Suprapubic skin (tissue), 4 donors: ENCODE results near the gene PRRC2B. TPM values are rescaled to one million over a fixed set of nuclear protein-coding genes. Genes with fewer than 3 reads are reported as not detected.

Source experiments
- DNase-seq, 2 donors: peaks; one replicate each; pipeline ENCODE4 v3.0.0-alpha.2; 2019; ENCODE audit warnings: low spot score in 2 of 2
- H3K27ac ChIP-seq: fragments of 200-600 bp; sonication (generic); one replicate; pipeline ENCODE4 v1.5.1; 2019
- H3K27me3 ChIP-seq: fragments of 200-600 bp; sonication (generic); one replicate; pipeline ENCODE4 v1.5.1; 2019
- H3K36me3 ChIP-seq: fragments of 200-600 bp; sonication (generic); one replicate; pipeline ENCODE4 v1.5.1; 2019
- H3K4me1 ChIP-seq: fragments of 200-600 bp; sonication (generic); one replicate; pipeline ENCODE4 v1.5.1; 2019
- H3K4me3 ChIP-seq: fragments of 200-600 bp; sonication (generic); one replicate; pipeline ENCODE4 v1.5.1; 2019; ENCODE audit warnings: mild to moderate bottlenecking
- H3K9me3 ChIP-seq: fragments of 200-600 bp; sonication (generic); one replicate; pipeline ENCODE4 v1.5.1; 2019
- EP300 ChIP-seq: sonication (generic); formaldehyde crosslinking; IDR thresholded peaks from one replicate; pipeline ENCODE4 v1.6.1; 2017; ENCODE audit warnings: antibody characterized with exemption
- POLR2A ChIP-seq, 2 donors: fragments of 450-650 bp; IDR thresholded peaks; one replicate each; pipeline ENCODE4 v1.6.1; 2017; ENCODE audit warnings: antibody characterized with exemption in 2 of 2, mild to moderate bottlenecking in 2 of 2, moderate library complexity in 2 of 2
- POLR2AphosphoS5 ChIP-seq, 3 donors: sonication (generic); formaldehyde crosslinking; IDR thresholded peaks; one replicate each; pipeline ENCODE4 v1.6.1; 2017; ENCODE audit warnings: antibody characterized with exemption in 3 of 3
- WGBS: methylation state at CpG from one replicate; pipeline ENCODE4 v1.1.5; 2018; 5-methylcytosine and 5-hydroxymethylcytosine counted together
- total RNA-seq, 4 donors: library from RNA; depleted of rRNA; stranded (reverse); fragments of >200 nt; gene quantifications; one replicate each; pipeline ENCODE4 v1.1.0, GENCODE V29; 2016
- TF ChIP-seq, protein P1 (sequence below), 2 donors: fragments of 200-600 bp in 1 of 2; fragments of 450-650 bp in 1 of 2; sonication (generic) in 1 of 2; IDR thresholded peaks; one replicate each; pipeline ENCODE4 v1.5.1; 2016 to 2019; ENCODE audit warnings: antibody characterized with exemption in 2 of 2, mild to moderate bottlenecking in 1 of 2, moderate library complexity in 1 of 2

PRRC2B gene
- total RNA-seq, 4 donors from 2014 or later, result 153 to 286 (median 240) TPM

DNA sequence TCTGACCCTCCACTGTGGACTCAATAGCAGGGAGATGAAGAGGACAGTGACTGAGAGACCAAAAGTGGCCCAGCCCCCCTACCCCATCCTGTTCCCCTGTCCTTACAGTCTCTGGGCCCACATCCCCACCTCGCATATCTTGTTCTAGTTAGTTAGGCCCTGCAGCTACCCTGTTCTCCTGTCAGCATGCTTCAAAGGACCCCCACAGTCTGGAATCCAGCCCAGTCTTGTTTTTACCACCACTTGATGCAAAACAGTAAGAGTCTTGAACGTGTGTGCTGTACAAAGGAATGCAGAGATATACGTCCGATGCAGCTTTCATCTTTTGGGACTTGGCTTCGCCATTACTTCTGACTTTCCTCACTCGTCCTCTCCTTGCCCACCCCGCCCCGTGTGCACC is 96.6 kb downstream of the PRRC2B start:
- Histone ChIP-seq H3K4me3 (no peak overlapping the region), H3K27me3 (no peaks in the 10 kb centered on the region), H3K36me3 (peaks cover 100% of the 10 kb centered on the region), H3K27ac (no peak overlapping the region), H3K9me3 (no peaks in the 10 kb centered on the region), H3K4me1 (peaks cover 13% of the 10 kb centered on the region)
- TF ChIP-seq EP300 (no peak), POLR2AphosphoS5 (IDR thresholded peaks at IDR 0.05) (no peak), POLR2A (IDR thresholded peaks at IDR 0.05) (no peak)
- TF ChIP-seq, protein P1, sequence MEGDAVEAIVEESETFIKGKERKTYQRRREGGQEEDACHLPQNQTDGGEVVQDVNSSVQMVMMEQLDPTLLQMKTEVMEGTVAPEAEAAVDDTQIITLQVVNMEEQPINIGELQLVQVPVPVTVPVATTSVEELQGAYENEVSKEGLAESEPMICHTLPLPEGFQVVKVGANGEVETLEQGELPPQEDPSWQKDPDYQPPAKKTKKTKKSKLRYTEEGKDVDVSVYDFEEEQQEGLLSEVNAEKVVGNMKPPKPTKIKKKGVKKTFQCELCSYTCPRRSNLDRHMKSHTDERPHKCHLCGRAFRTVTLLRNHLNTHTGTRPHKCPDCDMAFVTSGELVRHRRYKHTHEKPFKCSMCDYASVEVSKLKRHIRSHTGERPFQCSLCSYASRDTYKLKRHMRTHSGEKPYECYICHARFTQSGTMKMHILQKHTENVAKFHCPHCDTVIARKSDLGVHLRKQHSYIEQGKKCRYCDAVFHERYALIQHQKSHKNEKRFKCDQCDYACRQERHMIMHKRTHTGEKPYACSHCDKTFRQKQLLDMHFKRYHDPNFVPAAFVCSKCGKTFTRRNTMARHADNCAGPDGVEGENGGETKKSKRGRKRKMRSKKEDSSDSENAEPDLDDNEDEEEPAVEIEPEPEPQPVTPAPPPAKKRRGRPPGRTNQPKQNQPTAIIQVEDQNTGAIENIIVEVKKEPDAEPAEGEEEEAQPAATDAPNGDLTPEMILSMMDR (IDR thresholded peaks at IDR 0.05), result no peak
- no peak for DNase-seq
- 70% methylated on average over 8 of the region's 8 CpGs for WGBS

GRCh38 chr9:131491001-131491710 is 97.3 kb downstream of the PRRC2B start:
- H3K4me1 ChIP-seq, result peaks cover 9% of the 10 kb centered on the region
- no peak overlapping the region for H3K4me3 ChIP-seq
- no peak for DNase-seq
- H3K27me3 ChIP-seq, result no peaks in the 10 kb centered on the region
- peaks cover 100% of the 10 kb centered on the region for H3K36me3 ChIP-seq
- no peak overlapping the region for H3K27ac ChIP-seq
- H3K9me3 ChIP-seq, result no peaks in the 10 kb centered on the region
- TF ChIP-seq POLR2A (IDR thresholded peaks at IDR 0.05) (no peak), EP300 (no peak), POLR2AphosphoS5 (IDR thresholded peaks at IDR 0.05) (no peak)
- whole genome bisulfite sequencing, result 93% methylated on average over 16 of the region's 20 CpGs

GRCh38 chr9:131492070-131492469 is 98.2 kb downstream of the PRRC2B start:
- Histone ChIP-seq H3K4me3 (no peak overlapping the region), H3K4me1 (peaks cover under 1% of the 10 kb centered on the region), H3K36me3 (peaks cover 100% of the 10 kb centered on the region), H3K27me3 (no peaks in the 10 kb centered on the region), H3K27ac (no peak overlapping the region), H3K9me3 (no peaks in the 10 kb centered on the region)
- DNase-seq, result no peak
- 78% methylated on average over 6 of the region's 6 CpGs for WGBS
- TF ChIP-seq POLR2A (IDR thresholded peaks at IDR 0.05), result no peak

GRCh38 chr9:131494296-131494870 is 100.5 kb downstream of the PRRC2B start:
- no peak for DNase-seq
- no peak overlapping the region for H3K27ac ChIP-seq
- TF ChIP-seq EP300 (no peak), POLR2A (IDR thresholded peaks at IDR 0.05) (no peak), POLR2AphosphoS5 (IDR thresholded peaks at IDR 0.05) (no peak)
- TF ChIP-seq, protein P1 (IDR thresholded peaks at IDR 0.05), result no peak
- H3K4me1 ChIP-seq, result no peaks in the 10 kb centered on the region
- no peaks in the 10 kb centered on the region for H3K27me3 ChIP-seq
- H3K4me3 ChIP-seq, result no peak overlapping the region
- H3K9me3 ChIP-seq, result no peaks in the 10 kb centered on the region
- WGBS, result 93% methylated on average over 12 of the region's 22 CpGs
- H3K36me3 ChIP-seq, result peaks cover 99% of the 10 kb centered on the region

DNA sequence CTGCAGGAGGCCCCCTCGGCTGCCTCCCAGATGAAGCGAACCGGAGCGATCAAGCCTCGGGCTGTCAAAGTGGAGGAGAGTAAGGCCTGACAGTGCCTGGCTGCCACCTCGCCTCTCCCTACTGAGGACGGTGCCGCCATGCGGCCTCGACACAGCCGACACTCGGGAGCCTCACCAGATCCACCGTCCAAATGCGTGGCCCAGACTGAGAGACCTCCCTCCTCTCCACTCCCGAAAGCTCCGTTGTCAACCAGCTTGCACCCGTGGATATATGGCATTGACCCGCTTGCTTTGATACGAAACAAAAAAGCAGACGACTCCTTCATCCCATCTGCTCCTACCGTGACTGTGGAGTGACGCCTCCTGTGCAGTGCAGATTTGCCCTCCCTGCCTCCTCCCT is 101.9 kb downstream of the PRRC2B start:
- Histone ChIP-seq H3K9me3 (no peaks in the 10 kb centered on the region), H3K27me3 (no peaks in the 10 kb centered on the region), H3K4me1 (peaks cover 4% of the 10 kb centered on the region), H3K4me3 (no peak overlapping the region), H3K27ac (no peak overlapping the region), H3K36me3 (peaks cover 90% of the 10 kb centered on the region)
- WGBS, result 84% methylated on average over 14 of the region's 22 CpGs
- no peak for DNase-seq
- TF ChIP-seq EP300 (no peak), POLR2AphosphoS5 (IDR thresholded peaks at IDR 0.05) (no peak), POLR2A (IDR thresholded peaks at IDR 0.05) (no peak)
- TF ChIP-seq, protein P1 (IDR thresholded peaks at IDR 0.05), result no peak

DNA sequence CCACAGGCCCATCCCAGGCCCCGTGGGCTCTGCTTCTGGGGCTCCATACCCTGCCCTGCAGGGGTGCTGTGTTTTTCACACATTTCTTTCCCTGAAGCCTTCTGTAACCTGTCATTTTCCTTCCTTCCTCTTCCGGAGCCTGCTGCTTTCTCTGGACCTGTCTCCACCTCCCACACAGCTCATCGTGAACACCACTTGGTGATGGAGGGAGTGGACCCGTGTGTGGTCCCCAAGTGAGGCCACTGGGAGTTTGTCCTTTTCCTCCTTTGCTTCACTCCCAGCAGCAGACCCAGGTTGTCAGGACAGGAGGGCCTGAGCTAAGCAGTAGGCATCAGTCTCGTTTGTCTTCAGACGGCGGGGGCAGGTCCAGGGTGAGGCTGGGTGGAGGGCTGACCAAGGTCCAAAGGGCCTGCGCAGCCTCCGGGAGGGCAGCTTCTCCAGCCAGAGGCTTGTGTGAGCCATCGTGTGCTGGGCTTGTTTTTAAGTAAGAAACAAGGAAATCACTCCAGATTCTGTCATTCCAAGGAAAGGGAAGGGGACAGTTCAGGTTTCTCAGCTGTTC is 103.0 kb downstream of the PRRC2B start:
- 80% methylated on average over 9 of the region's 10 CpGs for WGBS

More for the DNA sequence above, 103.0 kb downstream of the PRRC2B start:
- Histone ChIP-seq H3K27me3 (no peaks in the 10 kb centered on the region), H3K27ac (no peak overlapping the region), H3K4me3 (no peak overlapping the region), H3K36me3 (peaks cover 79% of the 10 kb centered on the region), H3K9me3 (no peaks in the 10 kb centered on the region), H3K4me1 (peaks cover 16% of the 10 kb centered on the region)
- DNase-seq, result no peak
- TF ChIP-seq, protein P1 (IDR thresholded peaks at IDR 0.05), result no peak
- no peak for TF ChIP-seq EP300
- no peak for TF ChIP-seq POLR2AphosphoS5 (IDR thresholded peaks at IDR 0.05)
- no peak for TF ChIP-seq POLR2A (IDR thresholded peaks at IDR 0.05)
